Tibial nerve (tissue), 4 donors: ENCODE measurements around the gene VSIR. TPM values are rescaled to one million over a fixed set of nuclear protein-coding genes. Genes with fewer than 3 reads are reported as not detected.

Experiments used
- DNase-seq, 2 donors: peaks; one replicate each; pipeline ENCODE4 v3.0.0-alpha.2; 2019; ENCODE audit warnings: low spot score in 2 of 2
- H3K27ac ChIP-seq, 4 donors: fragments of 200-600 bp; sonication (generic) in 3 of 4; one replicate each; pipeline ENCODE4 v1.5.1; 2017 to 2019; ENCODE audit warnings: mild to moderate bottlenecking in 1 of 4
- H3K27me3 ChIP-seq, 2 donors: fragments of 200-600 bp; sonication (generic) in 1 of 2; one replicate each; pipeline versions ENCODE4 v1.5.1 to v1.6.0; 2017 to 2019
- H3K36me3 ChIP-seq, 3 donors: fragments of 200-600 bp; sonication (generic); one replicate each; pipeline ENCODE4 v1.5.1; 2018 to 2019
- H3K4me1 ChIP-seq, 4 donors: fragments of 200-600 bp; sonication (generic) in 3 of 4; one replicate each; pipeline ENCODE4 v1.5.1; 2017 to 2019
- H3K4me3 ChIP-seq, 4 donors: fragments of 200-600 bp; sonication (generic) in 3 of 4; one replicate each; pipeline ENCODE4 v1.5.1; 2017 to 2019; ENCODE audit warnings: mild to moderate bottlenecking in 1 of 4, moderate library complexity in 1 of 4
- H3K9me3 ChIP-seq, 4 donors: fragments of 200-600 bp; sonication (generic) in 3 of 4; one replicate each; pipeline ENCODE4 v1.5.1; 2017 to 2019
- CTCF ChIP-seq, 5 experiments: fragments of 200-600 bp in 3 of 5; fragments of 450-650 bp in 2 of 5; sonication (generic) in 3 of 5; IDR thresholded peaks; one replicate each; pipeline ENCODE4 v1.5.1; 2016 to 2019; ENCODE audit warnings: antibody characterized with exemption in 5 of 5, mild to moderate bottlenecking in 3 of 5, moderate library complexity in 2 of 5
- EP300 ChIP-seq, 2 donors: sonication (generic); formaldehyde crosslinking; IDR thresholded peaks; one replicate each; pipeline ENCODE4 v1.6.1; 2017; ENCODE audit warnings: antibody characterized with exemption in 2 of 2, mild to moderate bottlenecking in 1 of 2
- POLR2A ChIP-seq, 2 donors: fragments of 450-650 bp; IDR thresholded peaks; one replicate each; pipeline ENCODE4 v1.6.1; 2017; ENCODE audit warnings: antibody characterized with exemption in 2 of 2, mild to moderate bottlenecking in 2 of 2, moderate library complexity in 2 of 2
- whole genome bisulfite sequencing, 2 donors: methylation state at CpG; one replicate each; pipeline ENCODE4 v1.1.5; 2018; 5-methylcytosine and 5-hydroxymethylcytosine counted together
- total RNA-seq, 4 donors: library from RNA; depleted of rRNA; stranded (reverse); fragments of >200 nt; gene quantifications; one replicate each; pipeline ENCODE4 v1.1.0, GENCODE V29; 2016

VSIR gene
- total RNA-seq, 4 donors from 2014 or later = 133 to 227 (median 151) TPM

DNA sequence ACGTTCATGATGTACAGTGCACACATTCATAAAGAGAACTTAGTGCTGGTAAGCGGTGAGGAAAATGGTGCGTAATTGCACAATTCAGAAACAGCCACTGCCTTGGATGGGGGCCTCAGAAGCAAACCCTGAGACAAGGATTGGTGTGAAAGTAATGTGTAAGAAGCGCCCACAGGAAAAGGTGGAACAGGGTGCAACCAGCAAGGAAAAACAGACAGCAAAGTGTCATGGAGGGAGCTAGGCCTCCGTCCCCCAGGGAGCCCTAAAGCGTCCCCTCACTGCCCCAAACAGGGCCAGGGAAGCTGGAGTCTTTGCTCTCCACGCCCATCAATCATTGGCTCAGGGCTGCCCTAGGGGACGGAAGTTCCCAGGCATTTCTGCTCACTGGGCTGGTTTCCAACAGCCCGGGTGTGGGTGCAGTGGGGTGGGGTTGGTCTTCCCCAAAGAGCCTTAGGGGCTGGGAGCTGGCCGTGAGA, 44.1 kb downstream of the VSIR start:
- Histone ChIP-seq H3K9me3 (no peaks in the 10 kb centered on the region), H3K27ac (peak overlapping the region in 3 of 4 donors; percentile 74 to 77 (median 77)), H3K4me1 (peaks cover 0 to 46% (median 37%) of the 10 kb centered on the region in 4 donors), H3K4me3 (no peak overlapping the region), H3K36me3 (no peaks in the 10 kb centered on the region), H3K27me3 (no peaks in the 10 kb centered on the region)
- WGBS, 2 donors = 35 to 37% methylated on average over 10 of the region's 10 CpGs
- no peak for DNase-seq
- TF ChIP-seq POLR2A (IDR thresholded peaks at IDR 0.05) (no peak), CTCF (IDR thresholded peaks at IDR 0.05) (no peak), EP300 (IDR thresholded peaks at IDR 0.05) (peak in 1 of 2 donors; percentile 39)

GRCh38 chr10:71727738-71728737, 45.3 kb downstream of the VSIR start:
- peak; percentile 51 to 57 for DNase-seq
- 32 to 34% methylated on average over 8 of the region's 8 CpGs for WGBS, 2 donors
- Histone ChIP-seq H3K4me3 (no peak overlapping the region), H3K4me1 (peaks cover 0 to 46% (median 37%) of the 10 kb centered on the region in 4 donors), H3K9me3 (no peaks in the 10 kb centered on the region), H3K27me3 (no peaks in the 10 kb centered on the region), H3K36me3 (no peaks in the 10 kb centered on the region), H3K27ac (peak overlapping the region; percentile 41 to 77 (median 76))
- TF ChIP-seq POLR2A (IDR thresholded peaks at IDR 0.05) (no peak), EP300 (IDR thresholded peaks at IDR 0.05) (peak in 1 of 2 donors; percentile 66)

DNA sequence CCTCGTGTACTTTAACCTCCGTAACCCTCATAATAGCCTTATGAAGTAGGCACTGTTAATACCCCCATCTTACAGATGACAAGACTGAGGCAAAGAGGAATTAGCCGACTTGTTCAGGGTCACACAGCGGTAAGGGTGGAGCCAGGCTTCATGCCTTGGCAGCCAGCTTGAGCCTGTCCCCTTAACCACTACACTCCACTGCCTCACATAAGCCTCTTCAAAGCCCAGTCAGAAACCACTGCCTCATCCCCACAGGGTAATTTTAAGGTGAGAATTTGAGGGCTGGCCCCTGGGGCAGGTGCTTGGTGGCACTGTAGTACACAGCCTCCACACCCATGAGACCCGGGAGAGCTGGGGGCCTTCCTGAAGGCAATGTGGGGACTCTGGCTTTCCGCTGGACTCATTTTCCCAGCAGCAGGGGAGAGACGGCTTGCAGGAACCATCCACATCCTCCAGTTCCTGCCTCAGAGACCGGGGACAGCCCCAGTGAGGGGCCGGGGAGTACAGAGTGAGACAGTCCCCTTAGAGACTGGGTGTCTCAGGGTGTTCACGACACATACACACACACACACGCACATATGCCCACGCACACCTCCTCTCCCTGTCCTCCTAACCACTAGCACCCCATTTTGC, 46.1 kb downstream of the VSIR start:
- Histone ChIP-seq H3K27me3 (no peaks in the 10 kb centered on the region), H3K27ac (peak overlapping the region in 3 of 4 donors; percentile 74 to 77 (median 77)), H3K4me1 (peaks cover 0 to 46% (median 37%) of the 10 kb centered on the region in 4 donors), H3K36me3 (no peaks in the 10 kb centered on the region), H3K4me3 (no peak overlapping the region), H3K9me3 (no peaks in the 10 kb centered on the region)
- DNase-seq = no peak
- TF ChIP-seq EP300 (IDR thresholded peaks at IDR 0.05) = no peak
- TF ChIP-seq POLR2A (IDR thresholded peaks at IDR 0.05) = no peak
- TF ChIP-seq CTCF (IDR thresholded peaks at IDR 0.05) = no peak
- 69 to 72% methylated on average over 12 of the region's 12 CpGs for WGBS, 2 donors

GRCh38 chr10:71726580-71727104, 46.7 kb downstream of the VSIR start:
- peak overlapping the region in 3 of 4 donors; percentile 74 to 77 (median 77) for H3K27ac ChIP-seq
- TF ChIP-seq POLR2A (IDR thresholded peaks at IDR 0.05) (no peak), CTCF (IDR thresholded peaks at IDR 0.05) (no peak), EP300 (IDR thresholded peaks at IDR 0.05) (no peak)
- 74 to 80% methylated on average over 9 to 11 of the region's 11 CpGs for WGBS, 2 donors
- no peaks in the 10 kb centered on the region for H3K27me3 ChIP-seq
- no peak overlapping the region for H3K4me3 ChIP-seq
- DNase-seq = no peak
- peaks cover 0 to 46% (median 37%) of the 10 kb centered on the region in 4 donors for H3K4me1 ChIP-seq
- H3K36me3 ChIP-seq = no peaks in the 10 kb centered on the region
- no peaks in the 10 kb centered on the region for H3K9me3 ChIP-seq

DNA sequence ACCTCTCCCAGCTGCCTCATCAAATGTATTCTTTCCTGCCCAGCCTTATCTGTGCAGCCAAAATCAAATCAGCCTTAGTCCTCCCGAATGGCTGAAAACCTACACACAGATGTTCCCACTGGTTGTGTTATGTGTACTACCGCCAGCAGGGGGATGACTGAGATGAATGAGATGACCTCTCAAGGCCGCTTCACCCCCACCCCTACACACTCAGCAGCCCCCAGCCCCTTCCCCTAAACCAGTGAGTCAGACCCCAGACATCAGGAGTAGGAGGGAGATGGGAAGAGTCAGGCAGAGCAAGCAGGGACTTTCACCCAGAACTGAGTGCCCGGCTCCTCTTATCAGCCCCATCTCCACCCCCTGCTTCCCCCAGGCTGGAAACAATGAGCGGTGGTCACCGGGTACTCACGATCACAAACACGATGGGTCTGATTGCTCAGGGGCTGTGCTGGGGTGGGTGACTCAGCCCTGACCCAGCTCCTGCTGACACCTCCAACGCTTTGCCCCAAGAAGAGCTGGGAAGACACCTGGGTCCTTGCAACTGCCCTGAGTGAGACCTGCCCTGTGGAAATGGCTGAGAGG, 47.2 kb downstream of the VSIR start:
- H3K27ac ChIP-seq = peak overlapping the region in 3 of 4 donors; percentile 40 to 77 (median 74)
- WGBS, 2 donors = 47 to 56% methylated on average over 9 of the region's 9 CpGs

More for the DNA sequence above, 47.2 kb downstream of the VSIR start:
- no peaks in the 10 kb centered on the region for H3K9me3 ChIP-seq
- no peak overlapping the region for H3K4me3 ChIP-seq
- no peaks in the 10 kb centered on the region for H3K27me3 ChIP-seq
- TF ChIP-seq CTCF (IDR thresholded peaks at IDR 0.05) (peak in 1 of 5 experiments; percentile 16), EP300 (IDR thresholded peaks at IDR 0.05) (no peak)
- DNase-seq = no peak
- peaks cover 0 to 46% (median 37%) of the 10 kb centered on the region in 4 donors for H3K4me1 ChIP-seq
- H3K36me3 ChIP-seq = no peaks in the 10 kb centered on the region
